Stimulated activated CD4-positive, alpha-beta T cell treated with anti-CD3 and anti-CD28 coated beads, Interleukin-12 subunit alpha, Interleukin-12 subunit beta, amount 100 ng/mL, for 48 hours (primary cell): ENCODE measurements around the gene FGFR2.

Source experiments
- DNase-seq, 3 donors: peaks; one replicate each; pipeline ENCODE4 v3.0.0-alpha.2; 2020; ENCODE audit warnings: low read depth in 2 of 3, low spot score in 1 of 3

Gene FGFR2

GRCh38 chr10:121459622-121460453 is 138.4 kb downstream of the FGFR2 start:
- no peak for DNase-seq

- DNase-seq = no peak
Measured at GRCh38 chr10:121459279-121459621, 139.0 kb downstream of the FGFR2 start.

- no peak for DNase-seq
Measured at GRCh38 chr10:121457729-121458128, 140.5 kb downstream of the FGFR2 start.

- DNase-seq = no peak
Measured at GRCh38 chr10:121455377-121455776, 142.9 kb downstream of the FGFR2 start.

- no peak for DNase-seq
Measured at GRCh38 chr10:121454781-121455180, 143.5 kb downstream of the FGFR2 start.

- DNase-seq = no peak
Measured at GRCh38 chr10:121453160-121453559, 145.1 kb downstream of the FGFR2 start.

- DNase-seq = no peak
Measured at GRCh38 chr10:121452581-121452980, 145.7 kb downstream of the FGFR2 start.

- no peak for DNase-seq
Measured at GRCh38 chr10:121450247-121450646, 148.0 kb downstream of the FGFR2 start.

GRCh38 chr10:121449482-121449924 is 148.7 kb downstream of the FGFR2 start:
- no peak for DNase-seq

GRCh38 chr10:121448766-121449421 is 149.3 kb downstream of the FGFR2 start:
- no peak for DNase-seq

- DNase-seq = no peak
Measured at GRCh38 chr10:121444520-121445165, 153.6 kb downstream of the FGFR2 start.

GRCh38 chr10:121442086-121442935 is 155.9 kb downstream of the FGFR2 start:
- no peak for DNase-seq

- no peak for DNase-seq
Measured at GRCh38 chr10:121440461-121440860, 157.8 kb downstream of the FGFR2 start.

GRCh38 chr10:121438333-121438732 is 159.9 kb downstream of the FGFR2 start:
- no peak for DNase-seq

GRCh38 chr10:121437596-121437995 is 160.6 kb downstream of the FGFR2 start:
- no peak for DNase-seq

- no peak for DNase-seq
Measured at GRCh38 chr10:121436630-121437341, 161.5 kb downstream of the FGFR2 start.

- DNase-seq = no peak
Measured at GRCh38 chr10:121436281-121436629, 162.0 kb downstream of the FGFR2 start.

GRCh38 chr10:121435099-121435875 is 163.0 kb downstream of the FGFR2 start:
- no peak for DNase-seq

GRCh38 chr10:121433965-121434364 is 164.3 kb downstream of the FGFR2 start:
- DNase-seq = no peak

- no peak for DNase-seq
Measured at GRCh38 chr10:121428867-121429266, 169.4 kb downstream of the FGFR2 start.
